GM12874 (cell line): ENCODE data around the gene GPD1.

ENCODE experiments used
- TF ChIP-seq, protein P1 (sequence below): IDR thresholded peaks from 2 replicates; pipeline ENCODE4 v1.5.1; 2011; ENCODE audit warnings: low read depth, mild to moderate bottlenecking, control low read depth, low read length, moderate library complexity; ENCODE audit not compliant: insufficient read depth

GPD1 gene

GRCh38 chr12:50103767-50104321 is at the start of gene GPD1:
GPD1 (plus strand) TSS chr12:50104008; CDS start chr12:50104051, 43 bp downstream.
- TF ChIP-seq, protein P1, sequence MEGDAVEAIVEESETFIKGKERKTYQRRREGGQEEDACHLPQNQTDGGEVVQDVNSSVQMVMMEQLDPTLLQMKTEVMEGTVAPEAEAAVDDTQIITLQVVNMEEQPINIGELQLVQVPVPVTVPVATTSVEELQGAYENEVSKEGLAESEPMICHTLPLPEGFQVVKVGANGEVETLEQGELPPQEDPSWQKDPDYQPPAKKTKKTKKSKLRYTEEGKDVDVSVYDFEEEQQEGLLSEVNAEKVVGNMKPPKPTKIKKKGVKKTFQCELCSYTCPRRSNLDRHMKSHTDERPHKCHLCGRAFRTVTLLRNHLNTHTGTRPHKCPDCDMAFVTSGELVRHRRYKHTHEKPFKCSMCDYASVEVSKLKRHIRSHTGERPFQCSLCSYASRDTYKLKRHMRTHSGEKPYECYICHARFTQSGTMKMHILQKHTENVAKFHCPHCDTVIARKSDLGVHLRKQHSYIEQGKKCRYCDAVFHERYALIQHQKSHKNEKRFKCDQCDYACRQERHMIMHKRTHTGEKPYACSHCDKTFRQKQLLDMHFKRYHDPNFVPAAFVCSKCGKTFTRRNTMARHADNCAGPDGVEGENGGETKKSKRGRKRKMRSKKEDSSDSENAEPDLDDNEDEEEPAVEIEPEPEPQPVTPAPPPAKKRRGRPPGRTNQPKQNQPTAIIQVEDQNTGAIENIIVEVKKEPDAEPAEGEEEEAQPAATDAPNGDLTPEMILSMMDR = no peak

GRCh38 chr12:50055831-50056638 is 47.8 kb upstream of the GPD1 start:
- TF ChIP-seq, protein P1 = peak; percentile 96

DNA sequence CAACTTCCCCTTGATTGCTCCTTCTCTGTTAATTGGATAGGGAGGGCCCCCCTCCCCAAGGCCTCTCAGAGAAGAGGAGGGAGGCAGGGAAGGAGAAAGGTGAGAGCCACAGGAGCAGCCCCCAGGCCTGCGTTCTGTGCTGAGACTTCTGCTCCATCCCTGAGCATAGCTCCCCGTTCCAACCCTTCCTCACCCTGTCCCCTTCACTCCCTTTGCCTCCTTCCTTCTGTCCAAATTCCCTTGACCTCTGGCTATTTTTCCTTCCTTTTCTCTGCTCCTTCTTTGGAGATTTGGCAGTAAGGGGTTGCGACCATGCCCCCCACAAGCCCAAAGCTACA is 47.2 kb upstream of the GPD1 start:
- TF ChIP-seq, protein P1 = no peak

DNA sequence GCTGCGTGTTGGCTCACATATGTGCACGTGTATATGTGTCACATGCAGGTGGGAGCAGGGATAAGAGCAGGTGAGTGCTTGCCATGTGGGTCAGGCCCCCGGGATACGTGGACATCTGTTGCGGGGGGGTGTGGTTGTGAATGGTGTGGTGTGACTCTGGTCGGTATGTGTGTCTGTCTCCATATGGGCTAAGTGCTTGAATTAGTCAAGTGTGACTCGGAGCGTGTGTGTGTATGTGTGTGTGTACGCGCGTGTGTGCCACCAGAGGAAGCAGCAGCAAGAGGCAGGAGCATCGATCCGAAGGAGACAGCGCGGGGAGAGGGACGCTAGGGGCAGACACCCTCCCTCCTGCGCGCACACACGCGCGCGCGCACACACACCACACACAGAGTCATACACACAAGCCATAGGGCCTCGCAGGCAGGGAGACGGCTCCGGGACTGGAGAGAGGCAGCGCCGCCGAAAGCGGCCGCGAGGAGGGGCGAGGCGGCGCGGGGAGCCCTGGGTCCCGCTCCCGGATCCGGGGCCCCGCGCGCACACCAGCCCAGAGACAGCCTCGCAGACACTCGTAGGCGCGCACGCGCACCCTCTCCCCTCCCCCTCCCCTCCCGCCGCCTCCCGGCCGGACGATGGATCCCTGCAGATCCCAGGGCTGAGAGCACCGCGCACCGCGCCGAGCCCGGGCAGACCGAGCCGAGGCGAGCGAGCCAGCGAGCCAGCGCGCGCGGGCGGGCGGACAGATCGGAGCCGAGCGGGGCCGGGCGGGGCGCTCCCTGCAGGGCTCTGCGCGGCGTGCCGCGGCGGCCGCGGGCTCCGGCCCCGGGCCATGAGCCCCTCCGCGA is 46.6 kb upstream of the GPD1 start, which contains the start of gene ASIC1:
ASIC1 (plus strand) TSS at position 597 of the 842 bp plus-strand sequence. CDS start 1,171 bp downstream, outside the sequence.
- TF ChIP-seq, protein P1 = no peak

GRCh38 chr12:50057896-50058670 is 45.7 kb upstream of the GPD1 start:
- TF ChIP-seq, protein P1 = no peak

- TF ChIP-seq, protein P1 = no peak
Measured at GRCh38 chr12:50058743-50059312, 45.0 kb upstream of the GPD1 start.
